CD14-positive monocyte (primary cell): ENCODE results near the gene PLD1. TPM values are rescaled to one million over a fixed set of nuclear protein-coding genes. Genes with fewer than 3 reads are reported as not detected.
"Not testable (repeated sequence)": the region's sequence is repeated elsewhere in the genome, so short reads cannot be mapped to it uniquely, and the experiment has no call there.

Experiments used
- DNase-seq, 3 donors: peaks; one replicate each; pipeline ENCODE4 v3.0.0-alpha.2; 2011 to 2022
- H2AFZ ChIP-seq: 2 replicates; pipeline ENCODE4 v1.6.0; 2012; ENCODE audit warnings: mild to moderate bottlenecking, low read depth, low read length, inconsistent platforms; ENCODE audit not compliant: insufficient read depth, poor library complexity, severe bottlenecking
- H3K27ac ChIP-seq, 2 donors: 1 replicate in 1 of 2; 2 replicates in 1 of 2; pipeline ENCODE4 v1.5.1; 2012 to 2013; ENCODE audit warnings: low read length in 2 of 2, control low read depth in 1 of 2, inconsistent platforms in 1 of 2, low read depth in 1 of 2, mild to moderate bottlenecking in 1 of 2
- H3K27me3 ChIP-seq, 2 donors: one replicate each; pipeline versions ENCODE4 v1.6.0 to v1.6.1; 2011 to 2013; ENCODE audit warnings: low read length in 2 of 2; ENCODE audit not compliant: control insufficient read depth in 2 of 2, insufficient read depth in 2 of 2
- H3K36me3 ChIP-seq, 2 donors: replicated peaks in 1 of 2; 1 replicate in 1 of 2; 2 replicates in 1 of 2; pipeline versions ENCODE4 v1.5.1 to v1.6.1; 2012 to 2013; ENCODE audit warnings: low read length in 2 of 2, control low read depth in 1 of 2, inconsistent platforms in 1 of 2, mild to moderate bottlenecking in 1 of 2; ENCODE audit not compliant: insufficient read depth in 2 of 2, control insufficient read depth in 1 of 2
- H3K4me1 ChIP-seq, 2 donors: 1 replicate in 1 of 2; 2 replicates in 1 of 2; pipeline versions ENCODE4 v1.5.1 to v1.6.1; 2012 to 2013; ENCODE audit warnings: low read length in 2 of 2, control low read depth in 1 of 2, inconsistent platforms in 1 of 2, mild to moderate bottlenecking in 1 of 2, moderate library complexity in 1 of 2; ENCODE audit not compliant: insufficient read depth in 2 of 2, control insufficient read depth in 1 of 2
- H3K4me2 ChIP-seq: replicated peaks from 2 replicates; pipeline ENCODE3; 2012; ENCODE audit warnings: low read length, moderate library complexity, mild to moderate bottlenecking; ENCODE audit not compliant: poor library complexity, severe bottlenecking; ENCODE audit errors: extremely low read depth
- H3K4me3 ChIP-seq, 3 experiments: fragments of 200-600 bp in 1 of 3; sonication (generic) in 1 of 3; replicated peaks in 1 of 3; 1 replicate in 2 of 3; 2 replicates in 1 of 3; pipeline ENCODE4 v1.5.1; 2011 to 2013; ENCODE audit warnings: low read length in 3 of 3, mild to moderate bottlenecking in 3 of 3, control low read depth in 2 of 3, low read depth in 2 of 3, inconsistent platforms in 1 of 3, moderate library complexity in 1 of 3
- H3K79me2 ChIP-seq: 2 replicates; pipeline ENCODE4 v1.6.0; 2012; ENCODE audit warnings: mild to moderate bottlenecking, control low read depth, inconsistent platforms, low read length, moderate library complexity; ENCODE audit not compliant: insufficient read depth
- H3K9ac ChIP-seq: 2 replicates; pipeline ENCODE4 v1.6.0; 2017; ENCODE audit warnings: low read length, mild to moderate bottlenecking; ENCODE audit not compliant: insufficient read depth, poor library complexity, severe bottlenecking
- H3K9me3 ChIP-seq, 2 donors: replicated peaks in 1 of 2; 1 replicate in 1 of 2; 2 replicates in 1 of 2; pipeline versions ENCODE4 v1.5.1 to v1.6.1; 2012 to 2013; ENCODE audit warnings: low read length in 2 of 2, control low read depth in 1 of 2; ENCODE audit not compliant: control insufficient read depth in 1 of 2, insufficient read depth in 1 of 2
- H4K20me1 ChIP-seq: 2 replicates; pipeline ENCODE4 v1.6.0; 2012; ENCODE audit warnings: mild to moderate bottlenecking, low read length, control low read depth, moderate library complexity; ENCODE audit not compliant: insufficient read depth
- H3K27ac Mint-ChIP-seq, 7 donors: one replicate each; pipeline ENCODE4 v1.8.0; 2020; ENCODE audit warnings: mild to moderate bottlenecking in 7 of 7, mixed read lengths in 7 of 7, moderate library complexity in 6 of 7, inconsistent platforms in 2 of 7
- H3K27me3 Mint-ChIP-seq, 3 donors: one replicate each; pipeline ENCODE4 v1.8.0; 2021 to 2022; ENCODE audit warnings: low read depth in 3 of 3, mild to moderate bottlenecking in 3 of 3, mixed read lengths in 3 of 3, moderate library complexity in 3 of 3, inconsistent platforms in 1 of 3
- H3K36me3 Mint-ChIP-seq, 2 donors: one replicate each; pipeline ENCODE4 v1.8.0; 2020; ENCODE audit warnings: mixed read lengths in 2 of 2, inconsistent platforms in 1 of 2, mild to moderate bottlenecking in 1 of 2
- H3K4me1 Mint-ChIP-seq: one replicate; pipeline ENCODE4 v1.8.0; 2020; ENCODE audit warnings: mild to moderate bottlenecking, mixed read lengths
- H3K4me3 Mint-ChIP-seq, 2 donors: one replicate each; pipeline ENCODE4 v1.8.0; 2020; ENCODE audit warnings: mild to moderate bottlenecking in 2 of 2, mixed read lengths in 2 of 2, moderate library complexity in 1 of 2
- H3K9me3 Mint-ChIP-seq, 7 donors: one replicate each; pipeline ENCODE4 v1.8.0; 2020 to 2022; ENCODE audit warnings: mixed read lengths in 7 of 7, mild to moderate bottlenecking in 6 of 7, moderate library complexity in 6 of 7, inconsistent platforms in 2 of 7
- CTCF ChIP-seq: fragments of 200-600 bp; IDR thresholded peaks from one replicate; pipeline ENCODE4 v1.8.0; 2022; ENCODE audit warnings: antibody characterized with exemption, mild to moderate bottlenecking
- WGBS: methylation state at CpG from one replicate; pipeline ENCODE4 v1.1.5; 2013; ENCODE audit warnings: missing lambda C conversion rate; ENCODE audit not compliant: insufficient coverage; 5-methylcytosine and 5-hydroxymethylcytosine counted together
- intact Hi-C, 2 donors: fragments of 100-400 bp; cut with micrococcal nuclease; formaldehyde crosslinking; loops; one replicate each; pipeline versions ENCODE4 v1.15.0 to v1.15.1; 2023
- polyA plus RNA-seq, 3 donors: library from polyadenylated mRNA; depleted of rRNA in 1 of 3; unstranded in 2 of 3; stranded (reverse) in 1 of 3; fragments of 300-500 nt in 2 of 3; fragments of >200 nt in 1 of 3; fragmentation: Illumina TruSeq in 2 of 3; gene quantifications; 1 replicate in 2 of 3; 2 replicates in 1 of 3; pipeline ENCODE4 v1.2.3, GENCODE V29; 2012 to 2021

Gene PLD1
- polyA plus RNA-seq, 3 donors = 5.1 to 7.9 (median 5.8) TPM

- Mint-ChIP-seq H3K27ac (peak overlapping the region in 1 of 7 donors; percentile 21), H3K36me3 (no peaks in the 10 kb centered on the region), H3K27me3 (no peaks in the 10 kb centered on the region), H3K9me3 (no peaks in the 10 kb centered on the region), H3K4me1 (peaks cover 28% of the 10 kb centered on the region), H3K4me3 (no peak overlapping the region)
- peaks cover 26 to 28% of the 10 kb centered on the region in 2 donors for H3K4me1 ChIP-seq
- intact Hi-C loops = no loop called here
- no peaks in the 10 kb centered on the region for H3K27me3 ChIP-seq
- H3K27ac ChIP-seq = no peak overlapping the region
- H3K79me2 ChIP-seq = no peaks in the 10 kb centered on the region
- H3K36me3 ChIP-seq = no peaks in the 10 kb centered on the region
- DNase-seq = no peak
- no peak overlapping the region for H3K4me3 ChIP-seq
- 100% methylated on average over 1 of the region's 2 CpGs for WGBS
- H3K9me3 ChIP-seq = no peaks in the 10 kb centered on the region
- H3K9ac ChIP-seq = no peak overlapping the region
- no peaks in the 10 kb centered on the region for H4K20me1 ChIP-seq
- no peak for TF ChIP-seq CTCF
- H3K4me2 ChIP-seq = no peak overlapping the region
- no peak overlapping the region for H2AFZ ChIP-seq
Measured at GRCh38 chr3:171815973-171816595, 5.8 kb upstream of the PLD1 start.

GRCh38 chr3:171814662-171815061, 4.4 kb upstream of the PLD1 start:
- not testable (repeated sequence) for H3K36me3 ChIP-seq, H3K4me2 ChIP-seq, H3K9me3 Mint-ChIP-seq, H3K9me3 ChIP-seq, H3K36me3 Mint-ChIP-seq, H3K27me3 Mint-ChIP-seq, H3K4me3 Mint-ChIP-seq, H3K27me3 ChIP-seq, DNase-seq, H3K9ac ChIP-seq, H4K20me1 ChIP-seq, H3K4me3 ChIP-seq, H2AFZ ChIP-seq
- H3K27ac ChIP-seq = peak overlapping the region; percentile 28 to 91
- Mint-ChIP-seq H3K4me1 (peaks cover 36% of the 10 kb centered on the region), H3K27ac (peak overlapping the region; percentile 97 to 100 (median 99))
- H3K79me2 ChIP-seq = peaks cover 13% of the 10 kb centered on the region
- peaks cover 32 to 35% of the 10 kb centered on the region in 2 donors for H3K4me1 ChIP-seq
- WGBS = no CpG with 5 or more reads among the region's 6 CpGs
- intact Hi-C loops = loop anchor here (5.0 kb wide), 1 partner anchor 37 kb away; no protein-coding TSS in a partner anchor
